Left ventricle myocardium inferior (tissue), 1 donor: Measurements from ENCODE around the gene GRID1. TPM values are rescaled to one million over a fixed set of nuclear protein-coding genes. Genes with fewer than 3 reads are reported as not detected.

Experiments used
- DNase-seq: peaks from one replicate; pipeline ENCODE4 v3.0.0-alpha.2; 2020
- H3K27ac ChIP-seq: fragments of 200-600 bp; replicated peaks from 2 replicates; pipeline ENCODE4 v1.8.0; 2021
- H3K27me3 ChIP-seq: fragments of 200-600 bp; 2 replicates; pipeline ENCODE4 v1.8.0; 2021; ENCODE audit warnings: low read depth
- H3K36me3 ChIP-seq: fragments of 200-600 bp; 2 replicates; pipeline ENCODE4 v1.8.0; 2021
- H3K4me1 ChIP-seq: fragments of 200-600 bp; 2 replicates; pipeline ENCODE4 v1.8.0; 2021
- H3K4me3 ChIP-seq: fragments of 200-600 bp; 2 replicates; pipeline ENCODE4 v1.8.0; 2021; ENCODE audit warnings: mild to moderate bottlenecking, moderate library complexity
- H3K9me3 ChIP-seq: fragments of 200-600 bp; replicated peaks from 2 replicates; pipeline ENCODE4 v1.8.0; 2021
- CTCF ChIP-seq: fragments of 200-600 bp; IDR thresholded peaks from 2 replicates; pipeline ENCODE4 v1.8.0; 2021; ENCODE audit warnings: antibody characterized with exemption, mild to moderate bottlenecking, borderline replicate concordance
- intact Hi-C: fragments of 100-400 bp; cut with micrococcal nuclease; formaldehyde crosslinking; loops from one replicate; pipeline ENCODE4 v1.11.0; 2022
- total RNA-seq: library from RNA; stranded (reverse); fragmentation: NEBNext Ultra II Directional; extraction: Animal tissue kit (Norgen Biotek cat#: 25700); gene quantifications from one replicate; pipeline ENCODE4 v1.2.1, GENCODE V29; 2021
- donor health status: DM: no; HTN: yes; CAD: no; lungs with severe emphysema.

The GRID1 gene
- total RNA-seq, 1 donor from 2014 or later, result 1.6 TPM

- Histone ChIP-seq H3K4me1 (no peaks in the 10 kb centered on the region), H3K27ac (no peak overlapping the region), H3K4me3 (no peak overlapping the region), H3K9me3 (no peaks in the 10 kb centered on the region), H3K36me3 (no peaks in the 10 kb centered on the region), H3K27me3 (no peaks in the 10 kb centered on the region)
- intact Hi-C loops, result no loop called here
- no peak for TF ChIP-seq CTCF
- no peak for DNase-seq
Measured at GRCh38 chr10:86169506-86170254, 196.9 kb downstream of the GRID1 start.

DNA sequence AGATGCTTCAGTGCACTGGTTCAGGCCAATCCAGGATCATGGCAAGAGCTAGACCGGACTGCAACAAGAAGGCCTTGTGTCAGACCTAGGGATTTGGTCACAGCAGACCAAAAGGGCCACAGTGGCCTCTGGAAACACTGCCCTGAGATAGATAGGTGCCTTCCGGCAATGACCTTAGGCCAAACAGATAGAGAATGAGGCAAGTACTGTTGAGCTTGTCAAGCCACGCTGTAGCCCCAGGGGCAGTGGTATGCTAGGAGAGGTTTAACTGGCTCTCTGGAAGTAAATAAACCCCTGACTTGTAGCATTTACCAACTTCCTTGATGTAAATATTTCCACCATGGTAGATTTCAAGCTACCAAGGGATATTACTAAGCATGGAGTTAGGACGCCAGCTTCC is 197.5 kb downstream of the GRID1 start:
- Histone ChIP-seq H3K27me3 (no peaks in the 10 kb centered on the region), H3K27ac (no peak overlapping the region), H3K36me3 (no peaks in the 10 kb centered on the region), H3K4me1 (no peaks in the 10 kb centered on the region), H3K9me3 (no peaks in the 10 kb centered on the region), H3K4me3 (no peak overlapping the region)
- intact Hi-C loops, result no loop called here
- TF ChIP-seq CTCF, result no peak
- DNase-seq, result no peak

DNA sequence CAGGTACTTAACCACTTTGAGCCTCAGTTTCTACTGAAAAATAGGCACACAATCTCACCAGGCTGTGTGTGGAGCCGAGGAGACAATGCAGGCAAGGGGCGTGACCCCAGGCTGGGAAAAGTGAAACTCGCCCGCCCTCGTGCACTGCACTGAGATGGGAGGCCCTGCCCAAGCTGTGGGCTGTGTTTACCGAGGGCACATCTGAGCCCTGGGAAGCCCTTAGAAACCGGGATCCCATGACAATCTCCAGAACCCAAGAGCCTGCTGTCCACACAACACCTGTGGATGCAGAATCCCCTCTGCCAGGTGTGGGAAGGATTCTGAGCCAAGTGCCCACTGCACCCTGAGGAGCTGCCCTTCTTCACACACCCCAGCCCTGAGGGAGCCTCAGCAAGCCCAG is 198.3 kb downstream of the GRID1 start:
- H3K36me3 ChIP-seq, result no peaks in the 10 kb centered on the region
- no peaks in the 10 kb centered on the region for H3K9me3 ChIP-seq
- DNase-seq, result no peak
- no peak overlapping the region for H3K4me3 ChIP-seq
- intact Hi-C loops, result no loop called here
- H3K27me3 ChIP-seq, result no peaks in the 10 kb centered on the region
- no peak overlapping the region for H3K27ac ChIP-seq
- no peaks in the 10 kb centered on the region for H3K4me1 ChIP-seq
- TF ChIP-seq CTCF, result no peak

DNA sequence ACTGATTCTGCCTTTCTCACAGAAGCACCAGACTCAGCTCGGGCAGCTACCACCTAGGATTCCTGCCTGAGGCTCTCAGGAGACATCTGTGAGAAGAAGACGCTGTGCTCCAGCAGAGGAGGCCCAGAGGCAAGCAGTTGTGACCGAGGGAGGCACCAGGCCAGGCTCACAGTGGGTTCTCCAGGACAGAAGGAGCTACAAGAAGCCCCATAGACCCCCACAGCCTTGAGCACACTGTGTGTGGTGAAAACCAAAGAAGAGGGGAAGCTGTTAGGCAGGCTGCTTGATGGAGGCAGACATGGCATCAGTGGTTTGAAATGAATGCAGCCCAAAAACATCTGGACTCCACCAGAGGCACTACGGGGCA is 198.8 kb downstream of the GRID1 start:
- Histone ChIP-seq H3K9me3 (no peaks in the 10 kb centered on the region), H3K4me3 (no peak overlapping the region), H3K27ac (no peak overlapping the region), H3K4me1 (no peaks in the 10 kb centered on the region), H3K27me3 (no peaks in the 10 kb centered on the region), H3K36me3 (no peaks in the 10 kb centered on the region)
- no peak for DNase-seq
- TF ChIP-seq CTCF, result no peak
- intact Hi-C loops, result no loop called here

DNA sequence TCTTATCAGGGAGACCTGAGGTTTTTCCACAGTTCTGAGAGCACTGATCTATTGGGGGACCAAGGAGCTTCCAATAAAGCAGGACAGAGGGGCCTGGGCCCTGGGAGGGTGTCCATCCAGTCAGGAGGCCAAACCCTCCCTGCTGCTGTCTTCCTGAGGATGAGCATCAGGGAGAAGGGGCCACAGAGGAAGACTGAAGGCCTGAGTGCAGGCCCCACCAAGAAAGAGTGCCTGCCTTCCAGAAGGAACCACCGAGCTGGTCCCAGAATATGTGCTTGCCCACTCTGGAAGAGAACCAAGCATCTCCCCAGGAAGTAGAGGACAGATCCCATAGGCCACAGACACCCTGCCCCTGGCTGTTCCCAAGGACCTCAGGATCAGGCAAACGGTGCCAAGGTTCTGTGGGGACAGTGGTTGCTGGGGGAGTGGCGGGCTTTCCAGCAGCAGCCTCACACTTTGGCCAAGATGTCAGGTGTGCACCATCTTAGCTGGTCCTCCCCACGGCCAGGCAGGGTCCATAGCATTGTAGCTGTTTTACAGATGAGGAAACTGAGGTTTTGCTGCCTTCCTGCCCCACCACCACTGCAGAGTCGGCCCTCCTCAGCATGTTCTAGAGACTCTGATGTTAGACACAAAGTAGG is 199.4 kb downstream of the GRID1 start:
- no peak overlapping the region for H3K4me3 ChIP-seq
- no peak overlapping the region for H3K27ac ChIP-seq
- no peaks in the 10 kb centered on the region for H3K9me3 ChIP-seq
- TF ChIP-seq CTCF, result no peak
- H3K36me3 ChIP-seq, result no peaks in the 10 kb centered on the region
- intact Hi-C loops, result no loop called here
- no peaks in the 10 kb centered on the region for H3K4me1 ChIP-seq
- H3K27me3 ChIP-seq, result no peaks in the 10 kb centered on the region
- no peak for DNase-seq
